Ovary (tissue), 9 donors: ENCODE measurements around the gene KRCC1. TPM values are rescaled to one million over a fixed set of nuclear protein-coding genes. Genes with fewer than 3 reads are reported as not detected.

ENCODE experiments used
- DNase-seq, 5 donors: peaks; one replicate each; pipeline ENCODE4 v3.0.0-alpha.2; 2019 to 2020
- H3K27ac ChIP-seq, 2 donors: fragments of 200-600 bp; one replicate each; pipeline versions ENCODE4 v1.5.1 to v1.8.0; 2019 to 2022
- H3K27me3 ChIP-seq: fragments of 200-600 bp; one replicate; pipeline ENCODE4 v1.8.0; 2022
- H3K36me3 ChIP-seq: fragments of 200-600 bp; sonication (generic); one replicate; pipeline ENCODE4 v1.5.1; 2019
- H3K4me1 ChIP-seq: one replicate; pipeline ENCODE4 v1.8.1; 2013; ENCODE audit warnings: mild to moderate bottlenecking, moderate library complexity; ENCODE audit not compliant: insufficient read depth
- H3K4me3 ChIP-seq: fragments of 200-600 bp; sonication (generic); one replicate; pipeline ENCODE4 v1.5.1; 2017
- H3K9me3 ChIP-seq, 2 donors: fragments of 200-600 bp in 1 of 2; sonication (generic) in 1 of 2; one replicate each; pipeline versions ENCODE4 v1.5.1 to v1.8.1; 2013 to 2019; ENCODE audit warnings: mild to moderate bottlenecking in 1 of 2, moderate library complexity in 1 of 2
- CTCF ChIP-seq, 3 donors: fragments of 450-650 bp in 2 of 3; fragments of 200-600 bp in 1 of 3; IDR thresholded peaks; one replicate each; pipeline versions ENCODE4 v1.5.1 to v1.8.0; 2016 to 2022; ENCODE audit warnings: antibody characterized with exemption in 3 of 3, mild to moderate bottlenecking in 1 of 3
- EP300 ChIP-seq: sonication (generic); formaldehyde crosslinking; IDR thresholded peaks from one replicate; pipeline ENCODE4 v1.6.1; 2017; ENCODE audit warnings: antibody characterized with exemption
- POLR2A ChIP-seq: fragments of 450-650 bp; IDR thresholded peaks from one replicate; pipeline ENCODE4 v1.6.1; 2017; ENCODE audit warnings: antibody characterized with exemption, mild to moderate bottlenecking, moderate library complexity
- WGBS, 3 donors: extraction: QIAGEN DNeasy Blood & Tissue Kit in 1 of 3; methylation state at CpG; one replicate each; pipeline versions ENCODE4 v1.1.5 to v1.1.7; 2013 to 2017; 5-methylcytosine and 5-hydroxymethylcytosine counted together
- intact Hi-C, 4 donors: fragments of 100-400 bp; cut with DNase I; formaldehyde crosslinking; loops; one replicate each; pipeline versions ENCODE4 v1.11.0 to v1.15.1; 2022 to 2023
- polyA plus RNA-seq, 2 donors: library from polyadenylated mRNA; stranded (reverse); fragments of 200-250 nt in 1 of 2; fragments of 350-450 nt in 1 of 2; fragmentation: Illumina TruSeq in 1 of 2; extraction: RNeasy Lipid Tissue Mini Kit (QIAGEN cat#74804) in 1 of 2; gene quantifications; one replicate each; pipeline ENCODE4 v1.2.3, GENCODE V29; 2013 to 2014
- total RNA-seq, 7 donors: library from RNA; depleted of rRNA in 2 of 7; stranded (reverse); fragments of >200 nt in 2 of 7; fragmentation: NEBNext Ultra II Directional in 3 of 7; extraction: Animal tissue kit (Norgen Biotek cat#: 25700) in 3 of 7; gene quantifications; one replicate each; pipeline versions ENCODE4 v1.1.0 to v1.2.4, GENCODE V29; 2016 to 2023
- donor health status: DM: no; HTN: no; CAD: no; lungs with moderate emphysema.
- donor health status: DM: no; HTN: no; CAD: no.
- donor health status: Bipolar disorder and iron deficiency.
- donor health status: DM: yes; HTN: yes; CAD: no.
- donor health status: DM: no; HTN: no; CAD: no.
- donor health status: DM: yes; HTN: yes; CAD: no.

The KRCC1 gene
- total and polyA plus RNA-seq, 9 donors, result 17.1 to 25.7 (median 21.9) TPM

GRCh38 chr2:88059979-88060906 lies 4.7 kb upstream of the KRCC1 start:
- no peaks in the 10 kb centered on the region for H3K27me3 ChIP-seq
- 30 to 45% (median 35%) methylated on average over 5 of the region's 5 CpGs for WGBS, 3 donors
- no peaks in the 10 kb centered on the region for H3K9me3 ChIP-seq
- no peaks in the 10 kb centered on the region for H3K36me3 ChIP-seq
- H3K4me1 ChIP-seq, result peaks cover 2% of the 10 kb centered on the region
- no peak for DNase-seq
- no peak overlapping the region for H3K4me3 ChIP-seq
- intact Hi-C loops, result loop anchor here in 3 of 4 donors (10.0 kb wide), 2 partner anchors 105 to 115 kb away; partner anchors contain the start of gene THNSL2 (in 1 of the 3)
- no peak overlapping the region for H3K27ac ChIP-seq
- no peak for TF ChIP-seq CTCF (IDR thresholded peaks at IDR 0.05)
- TF ChIP-seq EP300, result no peak
- no peak for TF ChIP-seq POLR2A

GRCh38 chr2:88058191-88058590 lies 2.6 kb upstream of the KRCC1 start:
- intact Hi-C loops, result loop anchor here in 1 of 4 donors (10.0 kb wide), 1 partner anchor 107 kb away; no protein-coding TSS in a partner anchor
- TF ChIP-seq POLR2A (no peak), EP300 (no peak), CTCF (IDR thresholded peaks at IDR 0.05) (no peak)

GRCh38 chr2:88057437-88057844 lies 1.9 kb upstream of the KRCC1 start:
- H3K9me3 ChIP-seq, result no peaks in the 10 kb centered on the region
- TF ChIP-seq POLR2A (no peak), EP300 (no peak), CTCF (IDR thresholded peaks at IDR 0.05) (no peak)
- DNase-seq, result no peak
- intact Hi-C loops, result loop anchor here in 1 of 4 donors (10.0 kb wide), 1 partner anchor 107 kb away; no protein-coding TSS in a partner anchor
- H3K27me3 ChIP-seq, result no peaks in the 10 kb centered on the region
- no peak overlapping the region for H3K4me3 ChIP-seq
- WGBS, 3 donors, result 56 to 73% (median 73%) methylated on average over 4 of the region's 4 CpGs
- no peak overlapping the region for H3K27ac ChIP-seq
- H3K4me1 ChIP-seq, result peaks cover 7% of the 10 kb centered on the region
- no peaks in the 10 kb centered on the region for H3K36me3 ChIP-seq

More at GRCh38 chr2:88058191-88058590, 2.6 kb upstream of the KRCC1 start:
- 88 to 92% (median 91%) methylated on average over 5 of the region's 5 CpGs for WGBS, 3 donors
- Histone ChIP-seq H3K27me3 (no peaks in the 10 kb centered on the region), H3K9me3 (no peaks in the 10 kb centered on the region), H3K27ac (no peak overlapping the region), H3K4me3 (no peak overlapping the region), H3K36me3 (no peaks in the 10 kb centered on the region), H3K4me1 (peaks cover 7% of the 10 kb centered on the region)
- no peak for DNase-seq

GRCh38 chr2:88054782-88055370 lies 707 bp downstream of the KRCC1 start:
- Histone ChIP-seq H3K4me1 (peaks cover 7% of the 10 kb centered on the region), H3K36me3 (no peaks in the 10 kb centered on the region), H3K27ac (peak overlapping the region; percentile 95 to 96), H3K4me3 (peak overlapping the region; percentile 95), H3K9me3 (no peaks in the 10 kb centered on the region), H3K27me3 (no peaks in the 10 kb centered on the region)
- no peak for TF ChIP-seq CTCF (IDR thresholded peaks at IDR 0.05)
- TF ChIP-seq EP300, result no peak
- no peak for TF ChIP-seq POLR2A
- WGBS, 3 donors, result 26 to 33% (median 33%) methylated on average over 25 of the region's 25 CpGs
- peak; percentile 16 to 45 (median 28) for DNase-seq
- intact Hi-C loops, result loop anchor here in 1 of 4 donors (10.0 kb wide), 1 partner anchor 110 kb away; no protein-coding TSS in a partner anchor
